ENCODE results near the gene BIRC7. TPM values are rescaled to one million over a fixed set of nuclear protein-coding genes. Genes with fewer than 3 reads are reported as not detected.

Gene BIRC7
- total and polyA plus RNA-seq, 2 donors (not counting 3 experiments of a cell fraction or from before 2014, with no cell fraction given): not detected

GRCh38 chr20:63202811-63203526 lies 32.7 kb upstream of the BIRC7 start:
- peaks cover 8 to 49% of the 10 kb centered on the region in 2 experiments for H3K36me3 ChIP-seq (ENCODE audit: control insufficient read depth in 2 of 2, extremely low read depth in 1 of 2, insufficient read depth in 2 of 2, low read length in 2 of 2)
- POLR2A ChIA-PET: no interaction called here
- no peak overlapping the region for H3K9ac ChIP-seq (replicated peaks; ENCODE audit: extremely low read depth, insufficient read depth, low read length)
- H4K20me1 ChIP-seq (replicated peaks; ENCODE audit: control insufficient read depth, extremely low read depth, insufficient read depth, low read length): peaks cover 4% of the 10 kb centered on the region
- no peak overlapping the region for H3K4me2 ChIP-seq (ENCODE audit: insufficient read depth, low read length)
- BruUV-seq (replicated peaks): no TSS peak
- H3K9me1 ChIP-seq (replicated peaks; ENCODE audit: control insufficient read depth, extremely low read depth, insufficient read depth, low read length): no peaks in the 10 kb centered on the region
- peaks cover 89% of the 10 kb centered on the region for H3K79me2 ChIP-seq (ENCODE audit: control insufficient read depth, insufficient read depth, low read length)
- CTCF ChIA-PET: interaction anchor here (1.6 to 1.7 kb wide), 2 partner anchors 20 to 21 kb away, joined by 5 to 10 read pairs; no protein-coding TSS in a partner anchor
- dilution Hi-C loops (cut with MboI; ENCODE audit: extremely low pct_ligation_motif_present, low sequenced_read_pairs): no loop called here
- H3K27me3 ChIP-seq (ENCODE audit: control insufficient read depth in 2 of 2, insufficient read depth in 2 of 2, low read length in 2 of 2): no peaks in the 10 kb centered on the region
- DNase-seq (ENCODE audit: low read depth, low spot score): no peak
- TF ChIP-seq POLR2A (IDR thresholded peaks at IDR 0.05; ENCODE audit: low read depth, low read length): no peak
- no peak for TF ChIP-seq GATA2 (IDR thresholded peaks at IDR 0.05; ENCODE audit: insufficient read depth, insufficient read length, low read depth, low read length)
- no peak for TF ChIP-seq MYC (IDR thresholded peaks at IDR 0.05; ENCODE audit: low read depth, low read length)
- no peak for TF ChIP-seq JUN (IDR thresholded peaks at IDR 0.05; ENCODE audit: borderline replicate concordance, insufficient read depth, insufficient read length, low read depth)
- TF ChIP-seq MAX (IDR thresholded peaks at IDR 0.05; ENCODE audit: insufficient read depth, insufficient read length): no peak
- TF ChIP-seq CTCF (IDR thresholded peaks at IDR 0.05; ENCODE audit: extremely low read depth in 1 of 2, insufficient read depth in 1 of 2, low read depth in 1 of 2, low read length in 2 of 2): no peak
- no peak for TF ChIP-seq POLR2AphosphoS5 (IDR thresholded peaks at IDR 0.05; ENCODE audit: insufficient read depth, low read depth, low read length)
- no peak for TF ChIP-seq EZH2 (IDR thresholded peaks at IDR 0.05; ENCODE audit: borderline replicate concordance, low read depth, low read length, severe bottlenecking)
- TF ChIP-seq FOS (IDR thresholded peaks at IDR 0.05; ENCODE audit: borderline replicate concordance, insufficient read depth, low read length): no peak
- no peak overlapping the region for H3K27ac ChIP-seq (ENCODE audit: insufficient read depth, low read depth, low read length)
- no peak for FAIRE-seq
- H3K4me3 ChIP-seq (replicated peaks in 1 of 3; ENCODE audit: insufficient read depth in 1 of 3, low read depth in 1 of 3, low read length in 3 of 3): no peak overlapping the region
- H3K9me3 ChIP-seq (replicated peaks; ENCODE audit: control insufficient read depth, insufficient read depth, low read length): no peaks in the 10 kb centered on the region
- no peak overlapping the region for H2AFZ ChIP-seq (ENCODE audit: low read depth, low read length)
- intact Hi-C loops (cut with micrococcal nuclease): no loop called here
- no peaks in the 10 kb centered on the region for H3K4me1 ChIP-seq (ENCODE audit: control insufficient read depth, extremely low read depth, insufficient read depth, low read length)

Measured in endothelial cell of umbilical vein (primary cell).